HepG2 (cell line): Measurements from ENCODE around the gene MALT1. TPM values are rescaled to one million over a fixed set of nuclear protein-coding genes. Genes with fewer than 3 reads are reported as not detected.

ENCODE experiments used
- DMTF1 ChIP-seq: sonication (generic); formaldehyde crosslinking; IDR thresholded peaks from 2 replicates; pipeline ENCODE4 v1.4.0; 2020; ENCODE audit warnings: mild to moderate bottlenecking, missing genetic modification reagents
- KLF11 ChIP-seq: IDR thresholded peaks from 2 replicates; pipeline ENCODE4 v1.6.1; 2016; ENCODE audit warnings: missing compliant biosample characterization
- KLF12 ChIP-seq: sonication (generic); formaldehyde crosslinking; IDR thresholded peaks from 2 replicates; pipeline ENCODE4 v1.4.0; 2020; ENCODE audit warnings: missing genetic modification reagents, borderline replicate concordance
- MAZ ChIP-seq, 2 experiments: sonication (generic) in 1 of 2; formaldehyde crosslinking in 1 of 2; IDR thresholded peaks; 2 replicates each; pipeline versions ENCODE4 v1.5.0 to v1.6.1; 2012 to 2020; ENCODE audit warnings: low read depth in 2 of 2, mild to moderate bottlenecking in 2 of 2, borderline replicate concordance in 1 of 2, improper control_type of control experiment in 1 of 2, low read length in 1 of 2, missing genetic modification reagents in 1 of 2, moderate library complexity in 1 of 2
- MBNL3 ChIP-seq: fragments of 250-450 bp; sonication (Bioruptor Pico); conservative IDR thresholded peaks from 2 replicates; pipeline ENCODE4 v1.8.0; 2022; ENCODE audit warnings: mild to moderate bottlenecking, inconsistent platforms
- MYPOP ChIP-seq: sonication (generic); formaldehyde crosslinking; IDR thresholded peaks from 2 replicates; pipeline ENCODE4 v1.8.1; 2023; ENCODE audit warnings: mild to moderate bottlenecking, moderate library complexity, missing genetic modification reagents
- NFRKB ChIP-seq: fragments of 450-650 bp; IDR thresholded peaks from 2 replicates; pipeline ENCODE4 v1.6.1; 2017
- NFYB ChIP-seq: sonication (generic); formaldehyde crosslinking; IDR thresholded peaks from 2 replicates; pipeline ENCODE4 v1.4.0; 2020; ENCODE audit warnings: missing genetic modification reagents
- PRDM15 ChIP-seq: sonication (generic); formaldehyde crosslinking; IDR thresholded peaks from 2 replicates; pipeline ENCODE4 v1.4.0; 2020; ENCODE audit warnings: missing genetic modification reagents
- RFXAP ChIP-seq: sonication (generic); formaldehyde crosslinking; IDR thresholded peaks from 2 replicates; pipeline ENCODE4 v1.4.0; 2020; ENCODE audit warnings: missing genetic modification reagents, borderline replicate concordance
- RXRA ChIP-seq: sonication (generic); formaldehyde crosslinking; IDR thresholded peaks from 2 replicates; pipeline ENCODE4 v1.5.1; 2020; ENCODE audit warnings: missing genetic modification reagents
- SP4 ChIP-seq: sonication (generic); formaldehyde crosslinking; IDR thresholded peaks from 2 replicates; pipeline ENCODE4 v1.8.1; 2023; ENCODE audit warnings: mild to moderate bottlenecking, missing genetic modification reagents
- TCF7 ChIP-seq: sonication (generic); IDR thresholded peaks from 2 replicates; pipeline ENCODE4 v1.6.1; 2016; ENCODE audit warnings: antibody characterized with exemption, low read depth
- U2AF2 ChIP-seq: fragments of 200-400 bp; formaldehyde crosslinking; IDR thresholded peaks from 2 replicates; pipeline ENCODE4 v1.6.1; 2017; ENCODE audit warnings: low read depth, mild to moderate bottlenecking, low read length
- ZNF232 ChIP-seq: sonication (generic); formaldehyde crosslinking; IDR thresholded peaks from 2 replicates; pipeline ENCODE4 v1.4.0; 2020; ENCODE audit warnings: missing genetic modification reagents, borderline replicate concordance
- ZNF260 ChIP-seq: sonication (generic); formaldehyde crosslinking; IDR thresholded peaks from 2 replicates; pipeline ENCODE4 v1.4.0; 2020; ENCODE audit warnings: missing genetic modification reagents, low read depth, mild to moderate bottlenecking, borderline replicate concordance
- ZNF432 ChIP-seq: sonication (generic); formaldehyde crosslinking; IDR thresholded peaks from 2 replicates; pipeline ENCODE4 v1.5.0; 2020; ENCODE audit warnings: missing genetic modification reagents, mild to moderate bottlenecking, borderline replicate concordance
- ZNF446 ChIP-seq: sonication (generic); formaldehyde crosslinking; IDR thresholded peaks from 2 replicates; pipeline ENCODE4 v1.5.0; 2020; ENCODE audit warnings: mild to moderate bottlenecking, missing genetic modification reagents
- ZUFSP ChIP-seq: sonication (generic); formaldehyde crosslinking; IDR thresholded peaks from 2 replicates; pipeline ENCODE4 v1.9.0; 2021; ENCODE audit warnings: missing genetic modification reagents, mild to moderate bottlenecking, borderline replicate concordance
- polyA plus RNA-seq, 8 experiments: library from polyadenylated mRNA; depleted of rRNA in 3 of 8; stranded (reverse) in 7 of 8; unstranded in 1 of 8; fragments of >200 nt; fragmentation: Illumina TruSeq in 4 of 8; extraction: Trizol in 4 of 8; gene quantifications; 2 replicates each; pipeline versions ENCODE4 v1.2.1 to v1.2.3, GENCODE V29; 2011 to 2016; ENCODE audit warnings: low read depth in 4 of 8, missing spikeins in 1 of 8, mixed read lengths in 1 of 8; ENCODE audit not compliant: insufficient read depth in 1 of 8
- total RNA-seq, 5 experiments: library from RNA; depleted of rRNA; stranded (reverse); fragments of >200 nt; fragmentation: Illumina TruSeq; extraction: Trizol; gene quantifications; 2 replicates each; pipeline ENCODE4 v1.2.3, GENCODE V29; 2016; ENCODE audit warnings: low read depth in 1 of 5

Gene MALT1
- total and polyA plus RNA-seq, 2 of the 13 experiments (the other 11 are each of a cell fraction or from before 2014, with no cell fraction given): 43.9 to 89.0 TPM

- TF ChIP-seq ZNF446 (CRISPR knock-in tag) (peak; percentile 76; the same call in 1 of the 2 replicates), RXRA (peak; percentile 25; the same call in 1 of the 2 replicates), ZNF232 (0 out of 2 replicates have a peak, but pooled peaks have one; percentile 57), SP4 (peak; percentile 84), KLF12 (CRISPR knock-in tag) (no peak; the same call in 1 of the 2 replicates), TCF7 (no peak), DMTF1 (no peak), RFXAP (no peak; the same call in 1 of the 2 replicates), KLF11 (CRISPR knock-in tag) (no peak), MYPOP (CRISPR knock-in tag) (no peak), ZNF432 (CRISPR knock-in tag) (no peak), ZUFSP (CRISPR knock-in tag) (no peak), MAZ (IDR thresholded peaks at IDR 0.05; ENCODE audit: borderline replicate concordance, low read depth, low read length) (peak; percentile 51; the same call in 1 of the 2 replicates), MAZ (CRISPR knock-in tag; IDR thresholded peaks at IDR 0.05; ENCODE audit: low read depth) (peak; percentile 59), PRDM15 (CRISPR knock-in tag) (no peak), MBNL3 (CRISPR knock-in tag) (no peak), NFRKB (no peak), U2AF2 (no peak), ZNF260 (CRISPR knock-in tag) (no peak), NFYB (peak; percentile 14; the same call in 1 of the 2 replicates)
Measured at GRCh38 chr18:58671111-58671631, at the start of gene MALT1 (continued).
